H1 (cell line): ENCODE data around the gene MRPL50. TPM values are rescaled to one million over a fixed set of nuclear protein-coding genes. Genes with fewer than 3 reads are reported as not detected.

ENCODE experiments used
- CTCF ChIA-PET: fragments of 300-600 bp; sonication (Branson Sonifier 250); formaldehyde crosslinking; loops from one replicate; lab custom pipeline; 2021; ENCODE audit not compliant: partially characterized antibody; lab: Charles Lee
- POLR2A ChIA-PET: fragments of 300-600 bp; sonication (Branson Sonifier 250); formaldehyde crosslinking; loops from one replicate; lab custom pipeline; 2021; ENCODE audit warnings: inconsistent platforms; ENCODE audit not compliant: partially characterized antibody; lab: Charles Lee
- DNase-seq, 2 experiments: peaks; one replicate each; pipeline versions ENCODE4 v3.0.0 to v3.0.0-alpha.2; 2010 to 2022; ENCODE audit warnings: low spot score in 2 of 2, low read depth in 1 of 2, mixed read lengths in 1 of 2
- FAIRE-seq: peaks from 2 replicates; lab custom pipeline; 2011; peaks lifted over from hg19 to GRCh38; lab: Jason Lieb, UNC
- H2AFZ ChIP-seq: 2 replicates; pipeline ENCODE4 v1.8.1; 2012; ENCODE audit warnings: low read length, inconsistent platforms
- H2AK5ac ChIP-seq: 2 replicates; pipeline ENCODE4 v1.6.1; 2013; ENCODE audit warnings: low read depth, low read length
- H2BK120ac ChIP-seq: replicated peaks from 2 replicates; pipeline ENCODE3; 2013; ENCODE audit warnings: low read depth, low read length, inconsistent platforms
- H2BK12ac ChIP-seq: 2 replicates; pipeline ENCODE4 v1.6.1; 2013; ENCODE audit warnings: low read depth, low read length
- H2BK15ac ChIP-seq: 2 replicates; pipeline ENCODE4 v1.6.1; 2013; ENCODE audit warnings: low read length
- H2BK20ac ChIP-seq: 2 replicates; pipeline ENCODE4 v1.6.1; 2013; ENCODE audit warnings: low read length
- H2BK5ac ChIP-seq: 2 replicates; pipeline ENCODE4 v1.6.1; 2013; ENCODE audit warnings: low read depth, low read length
- H3K14ac ChIP-seq: 2 replicates; pipeline ENCODE4 v1.6.1; 2013; ENCODE audit warnings: inconsistent platforms; ENCODE audit not compliant: insufficient read length
- H3K18ac ChIP-seq: 2 replicates; pipeline ENCODE4 v1.6.1; 2013; ENCODE audit warnings: low read length; ENCODE audit errors: extremely low read depth
- H3K23ac ChIP-seq: 2 replicates; pipeline ENCODE4 v1.6.1; 2013; ENCODE audit warnings: inconsistent platforms; ENCODE audit not compliant: insufficient read length
- H3K23me2 ChIP-seq: 2 replicates; pipeline ENCODE4 v1.6.1; 2013; ENCODE audit warnings: low read depth, low read length
- H3K27ac ChIP-seq: 2 replicates; pipeline ENCODE4 v1.6.1; 2011; ENCODE audit warnings: low read depth, low read length, inconsistent platforms
- H3K27me3 ChIP-seq, 4 experiments: replicated peaks in 1 of 4; 1 replicate in 1 of 4; 2 replicates in 3 of 4; pipeline versions ENCODE4 v1.6.1 to v1.8.1; 2011 to 2013; ENCODE audit warnings: low read length in 3 of 4, mild to moderate bottlenecking in 3 of 4, inconsistent platforms in 2 of 4, mixed read lengths in 2 of 4, moderate library complexity in 1 of 4; ENCODE audit not compliant: control insufficient read depth in 3 of 4, insufficient read depth in 3 of 4; ENCODE audit errors: extremely low read depth in 1 of 4
- H3K36me3 ChIP-seq, 4 experiments: 2 replicates each; pipeline versions ENCODE4 v1.6.1 to v1.8.1; 2011 to 2013; ENCODE audit warnings: mild to moderate bottlenecking in 4 of 4, low read length in 3 of 4, moderate library complexity in 2 of 4, control low read depth in 1 of 4, inconsistent platforms in 1 of 4; ENCODE audit not compliant: insufficient read depth in 4 of 4, control insufficient read depth in 2 of 4
- H3K4ac ChIP-seq: replicated peaks from 2 replicates; pipeline ENCODE3; 2013; ENCODE audit warnings: low read length, low read depth, mixed read lengths, inconsistent platforms; ENCODE audit not compliant: insufficient read length
- H3K4me1 ChIP-seq, 4 experiments: replicated peaks in 1 of 4; 1 replicate in 1 of 4; 2 replicates in 3 of 4; pipeline versions ENCODE4 v1.6.1 to v1.8.1; 2011 to 2013; ENCODE audit warnings: low read length in 3 of 4, inconsistent platforms in 2 of 4, mixed read lengths in 1 of 4; ENCODE audit not compliant: insufficient read depth in 4 of 4, control insufficient read depth in 3 of 4
- H3K4me2 ChIP-seq, 2 experiments: 2 replicates each; pipeline versions ENCODE4 v1.6.1 to v1.8.1; 2011 to 2013; ENCODE audit warnings: low read depth in 2 of 2, low read length in 2 of 2, control low read depth in 1 of 2, inconsistent platforms in 1 of 2, mild to moderate bottlenecking in 1 of 2; ENCODE audit not compliant: insufficient read depth in 1 of 2
- H3K4me3 ChIP-seq, 4 experiments: fragments of 200-600, 300-600 bp in 1 of 4; sonication (generic), shearing (Covaris generic), sonication (Bioruptor Twin) in 1 of 4; 2 replicates each; pipeline versions ENCODE4 v1.5.1 to v1.8.1; 2011 to 2016; ENCODE audit warnings: low read length in 4 of 4, low read depth in 3 of 4, control low read depth in 2 of 4, inconsistent platforms in 2 of 4, mild to moderate bottlenecking in 2 of 4, mixed read lengths in 1 of 4, moderate library complexity in 1 of 4; ENCODE audit not compliant: insufficient read depth in 2 of 4; ENCODE audit errors: extremely low read depth in 1 of 4
- H3K56ac ChIP-seq: replicated peaks from 2 replicates; pipeline ENCODE3; 2013; ENCODE audit warnings: low read depth, mild to moderate bottlenecking, mixed read lengths, low read length, inconsistent platforms; ENCODE audit not compliant: insufficient read length
- H3K79me1 ChIP-seq: 2 replicates; pipeline ENCODE4 v1.6.1; 2013; ENCODE audit warnings: low read depth, low read length, control low read depth
- H3K79me2 ChIP-seq, 2 experiments: 2 replicates each; pipeline versions ENCODE4 v1.6.1 to v1.8.1; 2012 to 2013; ENCODE audit warnings: low read length in 2 of 2, mild to moderate bottlenecking in 2 of 2, inconsistent platforms in 1 of 2; ENCODE audit not compliant: insufficient read depth in 2 of 2, control insufficient read depth in 1 of 2
- H3K9ac ChIP-seq, 4 experiments: replicated peaks in 1 of 4; 1 replicate in 1 of 4; 2 replicates in 3 of 4; pipeline versions ENCODE4 v1.6.1 to v1.8.1; 2011 to 2013; ENCODE audit warnings: low read depth in 3 of 4, low read length in 3 of 4, control low read depth in 2 of 4, mild to moderate bottlenecking in 2 of 4, moderate library complexity in 2 of 4, inconsistent platforms in 1 of 4; ENCODE audit errors: extremely low read depth in 1 of 4
- H3K9me3 ChIP-seq, 2 experiments: 2 replicates each; pipeline versions ENCODE4 v1.6.1 to v1.8.1; 2012 to 2013; ENCODE audit warnings: mild to moderate bottlenecking in 2 of 2, moderate library complexity in 2 of 2, control low read depth in 1 of 2, inconsistent platforms in 1 of 2, low read depth in 1 of 2, low read length in 1 of 2, mixed read lengths in 1 of 2; ENCODE audit not compliant: insufficient read depth in 2 of 2
- H4K20me1 ChIP-seq, 2 experiments: replicated peaks in 1 of 2; 2 replicates each; pipeline versions ENCODE3 to v1.8.1; 2011 to 2013; ENCODE audit warnings: inconsistent platforms in 2 of 2, low read length in 2 of 2, mild to moderate bottlenecking in 1 of 2; ENCODE audit not compliant: insufficient read depth in 2 of 2, control insufficient read depth in 1 of 2
- H4K5ac ChIP-seq: 2 replicates; pipeline ENCODE4 v1.6.1; 2013; ENCODE audit warnings: low read length, low read depth, mixed read lengths, inconsistent platforms; ENCODE audit not compliant: insufficient read length
- H4K8ac ChIP-seq: 2 replicates; pipeline ENCODE4 v1.8.0; 2013; ENCODE audit warnings: mild to moderate bottlenecking, moderate library complexity, low read length, inconsistent platforms; ENCODE audit not compliant: insufficient read depth; ENCODE audit errors: extremely low read depth
- H4K91ac ChIP-seq: replicated peaks from 2 replicates; pipeline ENCODE3; 2013; ENCODE audit warnings: low read length, mixed read lengths, inconsistent platforms; ENCODE audit not compliant: insufficient read length
- BACH1 ChIP-seq: IDR thresholded peaks from 2 replicates; pipeline ENCODE4 v1.6.1; 2012; ENCODE audit warnings: low read length, improper control_type of control experiment
- MAFK ChIP-seq: IDR thresholded peaks from 2 replicates; pipeline ENCODE4 v1.6.1; 2012; ENCODE audit warnings: low read depth, mild to moderate bottlenecking, improper control_type of control experiment, low read length
- SP4 ChIP-seq: IDR thresholded peaks from 2 replicates; pipeline ENCODE4 v1.6.1; 2012; ENCODE audit warnings: low read length, inconsistent platforms
- WGBS, 2 experiments: shearing (Covaris generic) in 1 of 2; methylation state at CpG; one replicate each; pipeline versions ENCODE4 v1.1.6 to v1.1.7; 2013 to 2015; ENCODE audit warnings: low lambda C conversion rate in 2 of 2, mixed read lengths in 2 of 2, inconsistent platforms in 1 of 2, low coverage in 1 of 2, missing lambda C conversion rate in 1 of 2; ENCODE audit not compliant: insufficient replicate concordance in 2 of 2, insufficient coverage in 1 of 2, insufficient read length in 1 of 2; ENCODE audit errors: extremely low coverage in 1 of 2, missing lambda C conversion rate in 1 of 2; 5-methylcytosine and 5-hydroxymethylcytosine counted together
- polyA plus RNA-seq, 7 experiments: library from polyadenylated mRNA; depleted of rRNA in 3 of 7; stranded (reverse) in 5 of 7; unstranded in 2 of 7; fragments of >200 nt in 5 of 7; fragments of 200-250 nt in 2 of 7; gene quantifications; 1 replicate in 5 of 7; 2 replicates in 1 of 7; 4 replicates in 1 of 7; pipeline versions ENCODE4 v1.2.1 to v1.2.3, GENCODE V29; 2011 to 2013; ENCODE audit warnings: missing spikeins in 2 of 7, mixed read lengths in 2 of 7
- total RNA-seq: library from RNA; stranded (reverse); fragmentation: NEBNext Ultra II Directional; extraction: Animal tissue kit (Norgen Biotek cat#: 25700); gene quantifications from 2 replicates; pipeline ENCODE4 v1.2.1, GENCODE V29; 2021
- TF ChIP-seq, protein P1 (sequence below): IDR thresholded peaks from 2 replicates; pipeline ENCODE4 v1.6.1; 2011; ENCODE audit warnings: low read length, improper control_type of control experiment

MRPL50 gene
- total and polyA plus RNA-seq, 2 of the 8 experiments (the other 6 are each of a cell fraction or from before 2014, with no cell fraction given), result 17.8 to 25.1 TPM

DNA sequence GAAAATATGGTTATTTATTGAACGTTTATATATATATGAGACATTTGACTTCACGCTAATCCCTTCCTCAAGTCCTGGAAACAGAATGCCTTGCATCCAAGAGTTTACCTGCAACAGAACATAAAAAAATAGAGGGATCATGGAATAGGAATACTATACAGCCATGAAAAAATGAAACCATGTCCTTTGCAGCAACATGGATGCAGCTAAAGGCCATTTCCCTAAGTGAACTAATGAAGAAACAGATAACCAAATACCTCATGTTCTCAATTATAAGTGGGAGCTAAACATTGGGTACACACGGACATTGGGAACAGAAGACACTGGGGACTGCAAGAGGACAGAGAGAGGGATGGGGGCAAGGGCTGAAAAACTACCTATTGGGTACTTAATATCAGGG is 26.6 kb downstream of the MRPL50 start:
- Histone ChIP-seq H3K36me3 (no peaks in the 10 kb centered on the region), H3K9me3 (no peaks in the 10 kb centered on the region), H3K79me1 (no peaks in the 10 kb centered on the region), H3K14ac (no peak overlapping the region), H3K27ac (no peak overlapping the region), H3K4ac (no peak overlapping the region), H2BK20ac (no peak overlapping the region), H3K4me2 (no peak overlapping the region), H2BK12ac (no peak overlapping the region), H3K9ac (no peak overlapping the region), H2BK5ac (no peak overlapping the region), H3K56ac (no peak overlapping the region), H3K23ac (no peak overlapping the region), H2BK120ac (no peak overlapping the region), H3K79me2 (no peaks in the 10 kb centered on the region), H3K23me2 (no peaks in the 10 kb centered on the region), H3K4me3 (no peak overlapping the region), H2AK5ac (no peak overlapping the region), H3K18ac (no peak overlapping the region), H2AFZ (no peak overlapping the region), H3K4me1 (no peaks in the 10 kb centered on the region; a peak in 1 of 7 replicates), H4K8ac (no peak overlapping the region), H3K27me3 (no peaks in the 10 kb centered on the region), H4K5ac (no peak overlapping the region), H4K20me1 (no peaks in the 10 kb centered on the region), H4K91ac (no peak overlapping the region), H2BK15ac (no peak overlapping the region)
- ChIA-PET CTCF (interaction anchor here (0.7 to 1.1 kb wide), 2 partner anchors 13 to 252 kb away, joined by 3 to 4 read pairs; partner anchors contain the start of gene BAAT), POLR2A (no interaction called here)
- 58 to 100% methylated on average over 1 to 3 of the region's 3 CpGs for WGBS, 2 experiments
- TF ChIP-seq, protein P1, sequence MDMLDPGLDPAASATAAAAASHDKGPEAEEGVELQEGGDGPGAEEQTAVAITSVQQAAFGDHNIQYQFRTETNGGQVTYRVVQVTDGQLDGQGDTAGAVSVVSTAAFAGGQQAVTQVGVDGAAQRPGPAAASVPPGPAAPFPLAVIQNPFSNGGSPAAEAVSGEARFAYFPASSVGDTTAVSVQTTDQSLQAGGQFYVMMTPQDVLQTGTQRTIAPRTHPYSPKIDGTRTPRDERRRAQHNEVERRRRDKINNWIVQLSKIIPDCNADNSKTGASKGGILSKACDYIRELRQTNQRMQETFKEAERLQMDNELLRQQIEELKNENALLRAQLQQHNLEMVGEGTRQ, result no peak
- TF ChIP-seq SP4, result no peak
- no peak for TF ChIP-seq BACH1
- no peak for TF ChIP-seq MAFK
- DNase-seq, result no peak
- FAIRE-seq, result no peak
